Naive thymus-derived CD8-positive, alpha-beta T cell (primary cell): ENCODE measurements around the gene PWP2. TPM values are rescaled to one million over a fixed set of nuclear protein-coding genes. Genes with fewer than 3 reads are reported as not detected.
"Not testable (repeated sequence)": the region's sequence is repeated elsewhere in the genome, so short reads cannot be mapped to it uniquely, and the experiment has no call there.

Source experiments
- ATAC-seq, 2 donors: fragments of 150-1000 bp; cut with Tn5 transposase in 1 of 2; sonication (Bioruptor Pico), chemical (Tn5 transposase) in 1 of 2; 1 replicate in 1 of 2; 2 replicates in 1 of 2; pipeline ENCODE4 v1.10.0; 2021; ENCODE audit warnings: mild to moderate bottlenecking in 2 of 2, moderate library complexity in 2 of 2
- POLR2A ChIA-PET: fragments of 350-600 bp; sonication (Branson Sonifier 250); formaldehyde crosslinking; loops from one replicate; lab custom pipeline; 2021; ENCODE audit warnings: antibody characterized with exemption; lab: Charles Lee
- DNase-seq, 10 donors: peaks; one replicate each; pipeline versions ENCODE4 v3.0.0 to v3.0.0-alpha.2; 2020 to 2022
- H3K27ac Mint-ChIP-seq, 10 donors: one replicate each; pipeline ENCODE4 v1.8.0; 2020 to 2022; ENCODE audit warnings: mild to moderate bottlenecking in 10 of 10, mixed read lengths in 10 of 10, moderate library complexity in 4 of 10, inconsistent platforms in 1 of 10
- H3K27me3 Mint-ChIP-seq, 5 donors: one replicate each; pipeline ENCODE4 v1.8.0; 2021 to 2022; ENCODE audit warnings: mixed read lengths in 5 of 5
- H3K36me3 Mint-ChIP-seq, 3 donors: one replicate each; pipeline ENCODE4 v1.8.0; 2020 to 2022; ENCODE audit warnings: mixed read lengths in 3 of 3, mild to moderate bottlenecking in 2 of 3, inconsistent platforms in 1 of 3
- H3K4me1 Mint-ChIP-seq, 4 donors: one replicate each; pipeline ENCODE4 v1.8.0; 2021 to 2022; ENCODE audit warnings: mixed read lengths in 4 of 4
- H3K4me3 Mint-ChIP-seq, 10 donors: one replicate each; pipeline ENCODE4 v1.8.0; 2020 to 2022; ENCODE audit warnings: mild to moderate bottlenecking in 10 of 10, mixed read lengths in 10 of 10, moderate library complexity in 6 of 10, inconsistent platforms in 1 of 10
- H3K9me3 Mint-ChIP-seq, 9 donors: one replicate each; pipeline ENCODE4 v1.8.0; 2020 to 2022; ENCODE audit warnings: mixed read lengths in 9 of 9, mild to moderate bottlenecking in 3 of 9, inconsistent platforms in 1 of 9, moderate library complexity in 1 of 9
- polyA plus RNA-seq, 3 donors: library from polyadenylated mRNA; unstranded; fragments of 300-500 nt; fragmentation: Illumina TruSeq; gene quantifications; one replicate each; pipeline ENCODE4 v1.2.3, GENCODE V29; 2021
- total RNA-seq, 8 experiments: library from RNA in 2 of 8; stranded (reverse) in 2 of 8; gene quantifications; one replicate each; pipeline ENCODE4 v1.2.3 and lab custom pipeline; 2021 to 2026

Gene PWP2
- total and polyA plus RNA-seq, 5 experiments from 2014 or later, result 6.2 to 12.6 (median 9.0) TPM

DNA sequence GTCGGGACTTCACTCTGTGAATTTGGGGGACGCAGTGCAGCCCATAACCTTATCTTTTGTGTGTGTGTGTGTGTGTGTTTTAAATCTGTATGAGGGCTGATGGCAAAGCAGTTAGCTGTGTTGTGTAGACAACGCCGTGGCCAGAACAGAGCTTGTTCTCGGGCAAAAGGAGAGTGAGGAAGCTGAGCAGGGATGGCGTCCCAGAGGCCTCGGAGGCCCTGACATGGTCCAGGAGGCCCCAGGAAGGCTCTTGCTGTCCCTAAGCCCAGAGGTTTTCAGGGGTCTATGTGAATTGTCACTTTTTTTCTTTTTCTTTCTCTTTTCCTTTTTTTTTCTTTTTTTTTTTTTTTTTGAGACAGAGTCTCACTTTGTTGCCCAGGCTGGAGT is 50.9 kb downstream of the PWP2 start:
- H3K36me3 Mint-ChIP-seq, H3K9me3 Mint-ChIP-seq, H3K4me1 Mint-ChIP-seq, H3K4me3 Mint-ChIP-seq, POLR2A ChIA-PET, H3K27me3 Mint-ChIP-seq, ATAC-seq, DNase-seq: not testable (repeated sequence)
- peak overlapping the region in 1 of 10 donors; percentile 86 for H3K27ac Mint-ChIP-seq

DNA sequence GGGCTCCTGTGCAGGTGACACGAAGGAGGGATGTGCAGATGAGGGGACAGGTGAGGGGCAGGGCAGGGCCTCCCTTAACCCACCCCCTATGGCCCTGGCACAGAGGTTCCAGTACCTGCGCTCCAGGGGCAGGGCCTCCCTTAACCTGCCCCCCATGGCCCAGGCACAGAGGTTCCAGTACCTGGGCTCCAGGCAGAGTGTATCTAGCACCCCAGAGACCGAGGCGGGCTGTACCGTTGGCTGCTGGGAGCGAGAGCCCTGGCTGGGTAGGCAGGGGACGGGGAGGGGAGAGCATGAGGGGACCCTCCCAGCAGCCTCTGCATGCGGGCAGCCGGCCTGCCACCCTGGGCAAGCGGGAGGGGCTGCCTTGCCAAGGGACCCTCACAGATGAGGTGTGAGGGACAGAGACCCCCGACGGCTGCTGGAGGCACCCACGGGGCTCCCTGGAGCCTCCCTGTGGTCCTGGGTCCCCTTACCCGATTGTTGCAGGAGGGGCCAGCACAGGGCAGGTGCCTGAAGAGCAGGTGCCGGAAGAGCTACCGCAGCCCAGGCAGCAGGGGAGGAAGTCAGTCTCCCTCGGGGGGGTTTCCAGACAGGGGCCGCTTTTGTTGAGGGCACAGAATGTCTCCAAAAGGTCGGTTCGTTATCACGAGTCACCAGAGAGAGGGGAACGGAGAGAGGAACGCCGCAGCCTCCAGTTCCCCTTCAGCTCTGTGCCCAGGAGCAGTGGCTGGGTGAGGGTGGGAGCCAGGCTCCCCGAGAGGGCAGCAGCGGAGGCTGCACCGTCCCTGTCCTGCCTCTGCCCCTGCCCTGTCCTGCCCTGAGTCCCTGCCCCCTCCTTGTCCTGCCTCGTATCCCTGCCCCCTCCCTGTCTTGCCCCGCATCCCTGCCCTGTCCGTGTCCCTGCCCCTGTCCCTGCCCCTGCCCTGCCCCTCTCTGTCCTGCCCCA is 52.4 kb downstream of the PWP2 start:
- DNase-seq (peak in 7 of 10 donors; percentile 0 to 22 (median 8)), ATAC-seq (peak; percentile 69 to 72)
- H3K4me1 Mint-ChIP-seq, H3K4me3 Mint-ChIP-seq, H3K9me3 Mint-ChIP-seq, H3K36me3 Mint-ChIP-seq, H3K27me3 Mint-ChIP-seq, POLR2A ChIA-PET: not testable (repeated sequence)
- H3K27ac Mint-ChIP-seq, result peak overlapping the region in 4 of 10 donors; percentile 63 to 80 (median 72)

DNA sequence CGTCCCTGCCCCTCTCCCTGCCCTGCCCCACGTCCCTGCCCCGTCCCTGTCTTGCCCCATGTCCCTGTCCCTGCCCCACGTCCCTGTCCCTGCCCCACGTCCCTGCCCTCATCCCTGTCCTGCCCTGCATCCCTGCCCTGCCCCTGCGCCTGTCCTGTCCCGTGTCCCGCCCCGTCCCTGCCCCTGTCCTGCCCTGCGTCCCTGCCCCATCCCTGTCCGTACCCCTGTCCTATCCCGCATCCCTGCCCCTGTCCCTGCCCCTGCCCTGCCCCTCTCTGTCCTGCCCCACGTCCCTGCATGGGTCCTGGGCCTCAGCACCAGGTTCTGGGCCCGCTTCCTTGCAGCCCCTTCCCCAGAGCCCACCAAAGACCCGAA is 53.1 kb downstream of the PWP2 start:
- H3K4me1 Mint-ChIP-seq, POLR2A ChIA-PET, H3K9me3 Mint-ChIP-seq, ATAC-seq, H3K27ac Mint-ChIP-seq, H3K27me3 Mint-ChIP-seq, DNase-seq, H3K36me3 Mint-ChIP-seq, H3K4me3 Mint-ChIP-seq: not testable (repeated sequence)

DNA sequence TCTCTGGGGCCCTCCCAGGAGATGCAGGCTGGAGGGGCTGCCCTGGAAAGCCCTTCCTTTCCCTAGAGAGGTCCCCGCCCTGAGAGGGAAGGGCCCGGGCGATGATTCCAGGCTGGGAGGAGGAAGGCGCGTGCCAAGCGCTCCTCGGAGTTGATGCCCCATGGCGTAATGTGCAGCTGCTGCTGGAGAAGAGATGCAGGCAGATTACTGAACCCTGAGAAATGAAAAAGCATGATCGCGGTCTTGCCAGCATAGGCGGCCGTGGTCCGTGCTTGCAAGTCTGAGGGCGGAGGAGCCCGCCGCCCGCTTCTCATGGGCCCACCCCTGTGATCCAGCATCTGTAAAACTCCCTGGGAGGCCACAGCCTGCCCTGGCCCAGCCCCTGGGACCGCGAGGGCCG is 53.6 kb downstream of the PWP2 start:
- DNase-seq, H3K27ac Mint-ChIP-seq, H3K9me3 Mint-ChIP-seq, H3K36me3 Mint-ChIP-seq, H3K27me3 Mint-ChIP-seq, H3K4me1 Mint-ChIP-seq, POLR2A ChIA-PET, ATAC-seq, H3K4me3 Mint-ChIP-seq: not testable (repeated sequence)

DNA sequence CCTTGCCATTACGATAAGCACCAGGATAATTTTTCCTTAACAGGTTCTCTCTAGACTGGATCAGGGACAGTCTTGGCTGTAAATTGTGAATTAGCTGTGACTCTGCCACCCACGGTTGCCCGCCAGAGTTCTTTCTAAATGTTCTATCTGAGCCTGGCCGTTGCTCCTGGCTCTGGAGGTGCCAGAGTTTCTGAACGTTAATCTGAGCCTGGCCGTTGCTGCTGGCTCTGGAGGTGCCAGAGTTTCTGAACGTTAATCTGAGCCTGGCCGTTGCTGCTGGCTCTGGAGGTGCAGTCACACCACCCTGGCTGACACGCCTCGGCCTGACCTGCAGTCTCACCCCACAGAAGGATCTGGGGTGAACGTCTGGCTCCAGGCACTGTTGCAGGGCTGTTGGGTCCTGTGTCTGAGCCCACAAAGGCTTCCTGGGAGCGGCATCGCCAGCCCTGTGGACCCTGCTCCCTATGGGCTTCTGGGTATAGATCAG is 56.0 kb downstream of the PWP2 start:
- POLR2A ChIA-PET, H3K9me3 Mint-ChIP-seq, H3K4me1 Mint-ChIP-seq, ATAC-seq, H3K36me3 Mint-ChIP-seq, DNase-seq, H3K27me3 Mint-ChIP-seq, H3K27ac Mint-ChIP-seq, H3K4me3 Mint-ChIP-seq: not testable (repeated sequence)

DNA sequence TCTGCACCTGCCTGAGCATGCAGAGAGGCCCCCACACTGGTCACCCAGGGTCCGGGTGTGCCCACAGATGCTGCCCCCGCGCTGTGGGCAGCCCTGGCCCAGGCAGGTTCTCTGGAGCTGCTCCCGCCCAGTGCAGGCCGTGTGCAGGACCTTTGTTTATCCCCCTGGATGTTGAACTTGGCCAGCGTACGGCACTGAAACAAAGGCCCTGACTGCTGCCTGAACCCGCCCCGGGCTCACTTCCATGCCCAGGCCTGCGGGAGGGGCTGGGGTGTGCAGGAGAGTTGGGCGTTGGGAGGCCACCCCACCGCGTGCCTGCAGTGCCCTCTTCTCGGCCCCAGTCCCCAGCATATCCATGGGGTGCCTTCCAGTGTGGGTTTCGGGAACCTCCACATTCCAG is 58.7 kb downstream of the PWP2 start:
- H3K4me1 Mint-ChIP-seq, ATAC-seq, H3K27me3 Mint-ChIP-seq, H3K4me3 Mint-ChIP-seq, H3K9me3 Mint-ChIP-seq, DNase-seq, H3K27ac Mint-ChIP-seq, POLR2A ChIA-PET, H3K36me3 Mint-ChIP-seq: not testable (repeated sequence)

DNA sequence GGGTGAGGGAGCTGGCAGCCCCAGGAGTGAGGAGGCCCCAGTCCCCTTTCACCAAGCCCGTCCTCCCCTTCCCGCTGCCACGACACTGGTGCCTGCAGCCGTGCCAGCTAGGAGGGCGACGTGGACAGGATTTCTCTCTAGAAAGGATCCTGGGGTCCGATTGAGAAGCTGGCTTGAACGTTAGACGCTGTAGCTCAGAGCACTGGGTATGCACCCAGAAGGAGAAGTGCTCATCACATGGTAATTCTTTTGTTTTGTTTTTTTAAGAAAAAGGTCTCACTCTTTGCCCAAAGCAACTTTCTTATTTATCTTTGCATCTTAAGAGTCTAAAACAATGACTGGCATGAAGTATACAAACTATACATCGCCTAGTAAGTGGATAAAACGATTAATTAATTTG is 60.3 kb downstream of the PWP2 start:
- ATAC-seq, H3K36me3 Mint-ChIP-seq, POLR2A ChIA-PET, H3K4me1 Mint-ChIP-seq, H3K27ac Mint-ChIP-seq, H3K27me3 Mint-ChIP-seq, H3K4me3 Mint-ChIP-seq, H3K9me3 Mint-ChIP-seq, DNase-seq: not testable (repeated sequence)

DNA sequence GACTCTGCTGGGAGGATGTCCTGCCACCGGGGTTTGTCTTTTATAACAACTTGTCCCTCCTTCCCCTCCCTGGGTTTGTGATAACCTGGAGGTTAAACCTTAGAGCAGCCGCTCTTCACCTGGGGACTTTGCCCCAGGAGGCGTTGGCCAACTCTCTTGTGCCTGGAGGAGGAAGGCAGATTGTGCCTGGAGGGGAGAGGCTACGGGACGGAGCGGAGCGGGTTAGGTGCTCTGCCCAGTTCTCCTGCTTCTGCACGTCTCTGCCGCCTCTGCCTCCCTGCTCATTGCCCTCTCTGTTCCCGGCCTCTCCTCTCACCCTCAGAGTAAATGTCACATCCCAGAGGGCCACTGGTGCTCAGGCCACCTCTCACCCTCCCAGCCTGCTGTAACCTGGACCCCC is 63.1 kb downstream of the PWP2 start:
- H3K9me3 Mint-ChIP-seq, DNase-seq, H3K27ac Mint-ChIP-seq, H3K4me3 Mint-ChIP-seq, H3K36me3 Mint-ChIP-seq, H3K27me3 Mint-ChIP-seq, H3K4me1 Mint-ChIP-seq, POLR2A ChIA-PET, ATAC-seq: not testable (repeated sequence)

DNA sequence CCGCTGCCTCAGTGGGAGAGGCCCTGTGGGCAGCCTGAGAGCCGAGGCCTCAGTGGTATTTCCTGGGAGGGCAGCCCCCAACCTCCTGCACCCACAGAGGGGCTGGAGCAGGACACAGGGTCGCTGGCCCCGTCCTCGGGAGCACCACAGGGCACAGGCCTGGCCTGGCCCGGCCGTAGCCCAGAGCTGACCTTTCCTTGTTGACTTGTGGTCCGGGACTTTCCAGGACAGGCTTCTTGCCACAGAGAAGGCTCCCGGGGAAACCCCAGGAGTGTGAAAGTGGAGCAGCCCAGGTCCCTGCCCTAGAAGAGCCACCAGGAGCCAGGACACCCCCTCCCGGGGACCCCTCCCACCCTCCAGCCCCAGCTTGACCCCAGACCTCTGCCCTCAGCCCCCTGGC is 63.7 kb downstream of the PWP2 start:
- H3K27me3 Mint-ChIP-seq, POLR2A ChIA-PET, H3K4me3 Mint-ChIP-seq, H3K9me3 Mint-ChIP-seq, H3K4me1 Mint-ChIP-seq, H3K36me3 Mint-ChIP-seq, ATAC-seq, DNase-seq, H3K27ac Mint-ChIP-seq: not testable (repeated sequence)

DNA sequence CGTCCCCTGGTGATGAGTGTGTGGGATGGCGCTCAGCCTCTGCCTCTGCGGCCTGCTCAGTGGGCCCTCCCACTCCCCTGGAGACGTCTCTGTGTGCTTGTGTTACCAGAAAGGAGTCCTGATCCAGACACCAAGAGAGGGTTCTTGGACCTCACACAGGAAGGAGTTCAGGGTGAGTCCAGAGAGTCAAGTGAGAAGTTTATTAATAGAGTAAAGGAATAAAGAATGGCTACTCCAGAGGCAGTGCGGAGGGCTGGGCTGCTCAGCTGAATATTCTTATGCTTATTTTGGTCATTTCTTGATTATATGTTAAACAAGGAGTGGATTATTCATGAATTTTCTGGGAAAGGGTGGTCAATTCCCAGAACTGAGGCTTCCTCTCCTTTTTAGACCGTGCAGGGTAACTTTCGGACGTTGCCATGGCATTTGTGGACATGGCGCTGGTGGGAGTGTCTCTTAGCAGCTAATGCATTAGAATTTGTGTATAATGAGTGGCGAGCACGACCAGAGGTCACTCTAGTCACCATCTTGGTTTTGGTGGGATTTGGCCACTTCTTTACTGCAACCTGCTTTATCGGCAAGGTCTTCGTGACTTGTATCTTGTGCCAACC is 64.9 kb downstream of the PWP2 start:
- ATAC-seq, POLR2A ChIA-PET, H3K27ac Mint-ChIP-seq, H3K27me3 Mint-ChIP-seq, H3K9me3 Mint-ChIP-seq, H3K4me1 Mint-ChIP-seq, DNase-seq, H3K36me3 Mint-ChIP-seq, H3K4me3 Mint-ChIP-seq: not testable (repeated sequence)

DNA sequence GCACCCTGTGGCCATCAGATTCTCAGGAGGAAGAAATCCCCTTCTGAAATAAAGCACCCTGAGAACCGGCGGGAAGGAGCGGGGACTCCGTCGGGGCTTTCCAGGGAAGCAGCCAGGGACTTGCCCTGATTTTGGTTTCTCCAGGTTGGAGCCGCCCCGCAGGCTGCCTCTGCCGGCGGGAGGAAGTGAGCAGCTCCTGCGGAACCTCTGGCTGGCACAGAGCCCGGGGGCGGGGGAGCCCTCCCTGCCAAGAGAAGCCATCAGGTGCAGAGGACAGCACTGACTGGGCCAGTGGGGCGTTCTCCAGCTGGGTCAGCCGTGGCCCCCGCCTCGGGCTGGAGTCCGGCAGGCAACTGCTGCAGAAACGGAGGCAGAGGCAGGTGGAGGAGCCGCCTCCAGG is 65.5 kb downstream of the PWP2 start:
- H3K4me3 Mint-ChIP-seq, H3K9me3 Mint-ChIP-seq, H3K4me1 Mint-ChIP-seq, H3K27me3 Mint-ChIP-seq, H3K27ac Mint-ChIP-seq, H3K36me3 Mint-ChIP-seq, POLR2A ChIA-PET, DNase-seq: not testable (repeated sequence)
- peak; percentile 59 to 64 for ATAC-seq

DNA sequence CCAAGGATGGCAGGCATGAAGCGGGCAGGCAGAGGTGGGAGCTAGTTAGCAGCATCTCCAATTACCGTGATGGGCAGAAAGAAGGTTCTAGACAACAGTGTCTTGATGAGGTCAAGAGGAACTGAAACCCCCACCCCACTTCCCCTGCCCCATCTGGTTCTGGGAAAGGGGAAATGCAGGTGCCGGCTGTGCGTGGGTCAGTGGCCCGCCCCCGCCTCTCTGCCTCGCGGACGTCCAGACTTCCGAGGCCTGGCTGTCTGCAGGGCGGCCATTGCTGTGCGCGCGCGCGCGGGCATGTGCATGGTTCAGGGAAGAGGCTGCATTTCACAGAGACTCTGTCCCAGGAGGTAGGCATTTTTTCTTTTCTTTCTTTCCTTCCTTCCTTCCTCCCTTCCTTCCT is 68.0 kb downstream of the PWP2 start:
- H3K4me3 Mint-ChIP-seq, H3K9me3 Mint-ChIP-seq, POLR2A ChIA-PET, H3K4me1 Mint-ChIP-seq, H3K27me3 Mint-ChIP-seq, DNase-seq, H3K27ac Mint-ChIP-seq, H3K36me3 Mint-ChIP-seq: not testable (repeated sequence)
- peak in 1 of 2 donors; percentile 33 for ATAC-seq

DNA sequence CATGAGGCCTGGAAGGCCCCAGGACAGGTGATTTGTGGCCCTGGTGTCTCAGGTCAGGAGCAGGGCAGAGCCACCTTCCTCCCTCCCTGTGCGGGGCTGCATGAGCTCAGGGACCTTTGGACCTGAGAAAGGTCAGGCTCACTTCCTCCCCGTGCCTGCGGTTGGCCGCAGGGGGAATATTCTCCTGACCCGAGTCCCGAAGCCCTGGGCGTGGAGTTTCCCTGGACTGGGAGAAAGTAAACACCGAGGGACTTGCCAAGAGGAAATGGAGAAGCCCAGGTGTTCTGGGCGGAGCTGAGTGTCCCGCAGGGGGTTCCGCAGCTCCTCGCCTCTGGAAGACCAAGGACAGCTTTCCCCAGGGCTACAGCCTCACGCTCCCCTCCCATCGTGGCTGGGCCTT is 68.9 kb downstream of the PWP2 start:
- H3K4me1 Mint-ChIP-seq, H3K36me3 Mint-ChIP-seq, H3K27me3 Mint-ChIP-seq, DNase-seq, H3K4me3 Mint-ChIP-seq, H3K9me3 Mint-ChIP-seq, POLR2A ChIA-PET, ATAC-seq, H3K27ac Mint-ChIP-seq: not testable (repeated sequence)
